Stimulated activated CD4-positive, alpha-beta T cell treated with anti-CD3 and anti-CD28 coated beads, Interleukin-1b, Interleukin-23, amount 100 ng/mL, for 4 hours (primary cell): ENCODE data around the gene BUD31.
"Not testable (repeated sequence)": the region's sequence is repeated elsewhere in the genome, so short reads cannot be mapped to it uniquely, and the experiment has no call there.

ENCODE experiments used
- DNase-seq, 2 donors: peaks; one replicate each; pipeline ENCODE4 v3.0.0-alpha.2; 2020; ENCODE audit warnings: low read depth in 2 of 2

BUD31 gene

GRCh38 chr7:99408379-99409191, at the start of gene BUD31, which contains the start of gene PDAP1:
TSS of gene BUD31 (plus strand) at chr7:99408969. CDS start at chr7:99411093, 2,124 bp downstream.
TSS of gene PDAP1 (minus strand) at chr7:99408597. CDS start at chr7:99408548, 49 bp downstream.
- peak; percentile 74 to 96 for DNase-seq

- no peak for DNase-seq
These were observed 49.2 kb upstream of the BUD31 start for GRCh38 chr7:99359465-99360154.

- DNase-seq, result no peak
These were observed 46.0 kb upstream of the BUD31 start for GRCh38 chr7:99362801-99363200.

- DNase-seq, result no peak
These were observed 45.5 kb upstream of the BUD31 start for GRCh38 chr7:99363286-99363685.

GRCh38 chr7:99365318-99366141, 43.2 kb upstream of the BUD31 start:
- DNase-seq, result peak; percentile 58 to 62

- no peak for DNase-seq
These were observed 42.1 kb upstream of the BUD31 start for GRCh38 chr7:99366646-99367045.

GRCh38 chr7:99368750-99369389, 39.9 kb upstream of the BUD31 start:
- no peak for DNase-seq

- DNase-seq, result no peak
These were observed 38.9 kb upstream of the BUD31 start for GRCh38 chr7:99369767-99370391.

- DNase-seq, result no peak
These were observed 37.3 kb upstream of the BUD31 start for GRCh38 chr7:99371376-99371920.

GRCh38 chr7:99372275-99373090, 36.3 kb upstream of the BUD31 start:
- DNase-seq, result no peak

- no peak for DNase-seq
These were observed 35.4 kb upstream of the BUD31 start for GRCh38 chr7:99373091-99374066.

- DNase-seq, result peak; percentile 75 to 88
These were observed 34.4 kb upstream of the BUD31 start, which contains the start of gene ARPC1B for GRCh38 chr7:99374111-99375064. TSS of gene ARPC1B (plus strand) at chr7:99374730. CDS start at chr7:99385715, 10,985 bp downstream.

GRCh38 chr7:99375070-99375807, 33.5 kb upstream of the BUD31 start:
- peak in 1 of 2 donors; percentile 57 for DNase-seq

- DNase-seq, result no peak
These were observed 29.7 kb upstream of the BUD31 start for GRCh38 chr7:99379043-99379577.

- not testable (repeated sequence) for DNase-seq
These were observed 29.1 kb upstream of the BUD31 start for GRCh38 chr7:99379693-99380031.

- no peak for DNase-seq
These were observed 28.5 kb upstream of the BUD31 start for GRCh38 chr7:99380032-99380822.
